Measurements from ENCODE around the gene GCNT1.
"Not testable (repeated sequence)": the region's sequence is repeated elsewhere in the genome, so short reads cannot be mapped to it uniquely, and the experiment has no call there.

GCNT1 gene

GRCh38 chr9:76426807-76427419 is 32.1 kb upstream of the GCNT1 start:
- Histone ChIP-seq H3K9me3 (ENCODE audit: insufficient read depth, low read length) (no peaks in the 10 kb centered on the region), H3K4me3 (ENCODE audit: low read length) (no peak overlapping the region), H2AFZ (ENCODE audit: low read depth, low read length) (no peak overlapping the region), H3K27ac (ENCODE audit: low read length) (no peak overlapping the region), H4K20me1 (ENCODE audit: insufficient read depth, low read length) (no peaks in the 10 kb centered on the region), H3K36me3 (replicated peaks; ENCODE audit: low read depth, low read length) (no peaks in the 10 kb centered on the region), H3K79me2 (ENCODE audit: low read length) (no peaks in the 10 kb centered on the region), H3K4me1 (ENCODE audit: low read length) (no peaks in the 10 kb centered on the region), H3K27me3 (ENCODE audit: low read depth, low read length) (peaks cover 2% of the 10 kb centered on the region; the same call in 1 of the 2 replicates), H3K4me2 (ENCODE audit: low read length) (no peak overlapping the region), H3K9ac (ENCODE audit: low read length) (no peak overlapping the region)
- TF ChIP-seq CTCF (IDR thresholded peaks at IDR 0.05; ENCODE audit: low read depth, low read length) (no peak), EZH2phosphoT487 (IDR thresholded peaks at IDR 0.05; ENCODE audit: low read depth) (no peak)

- peaks cover 13% of the 10 kb centered on the region; the same call in 1 of the 2 replicates for H3K27me3 ChIP-seq (ENCODE audit: low read depth, low read length)
- no peak overlapping the region for H3K9ac ChIP-seq (ENCODE audit: low read length)
- H2AFZ ChIP-seq (ENCODE audit: low read depth, low read length) = no peak overlapping the region
- H3K4me2 ChIP-seq (ENCODE audit: low read length) = no peak overlapping the region
- H3K9me3 ChIP-seq (ENCODE audit: insufficient read depth, low read length) = no peaks in the 10 kb centered on the region
- no peaks in the 10 kb centered on the region for H4K20me1 ChIP-seq (ENCODE audit: insufficient read depth, low read length)
- H3K4me1 ChIP-seq (ENCODE audit: low read length) = 0 out of 2 replicates have a peak, but pooled peaks cover 2% of the 10 kb centered on the region
- H3K4me3 ChIP-seq (ENCODE audit: low read length) = no peak overlapping the region
- no peaks in the 10 kb centered on the region for H3K36me3 ChIP-seq (replicated peaks; ENCODE audit: low read depth, low read length)
- no peak overlapping the region for H3K27ac ChIP-seq (ENCODE audit: low read length)
- H3K79me2 ChIP-seq (ENCODE audit: low read length) = no peaks in the 10 kb centered on the region
- no peak for TF ChIP-seq CTCF (IDR thresholded peaks at IDR 0.05; ENCODE audit: low read depth, low read length)
- no peak for TF ChIP-seq EZH2phosphoT487 (IDR thresholded peaks at IDR 0.05; ENCODE audit: low read depth)
Measured at GRCh38 chr9:76431601-76432000, 27.4 kb upstream of the GCNT1 start.

GRCh38 chr9:76433406-76433805 is 25.6 kb upstream of the GCNT1 start:
- Histone ChIP-seq H3K4me1 (ENCODE audit: low read length) (peaks cover 4% of the 10 kb centered on the region), H3K27ac (ENCODE audit: low read length) (no peak overlapping the region), H3K4me2 (ENCODE audit: low read length) (no peak overlapping the region), H4K20me1 (ENCODE audit: insufficient read depth, low read length) (no peaks in the 10 kb centered on the region), H3K9ac (ENCODE audit: low read length) (no peak overlapping the region), H3K4me3 (ENCODE audit: low read length) (no peak overlapping the region), H3K9me3 (ENCODE audit: insufficient read depth, low read length) (no peaks in the 10 kb centered on the region), H2AFZ (ENCODE audit: low read depth, low read length) (no peak overlapping the region), H3K27me3 (ENCODE audit: low read depth, low read length) (peaks cover 20% of the 10 kb centered on the region; the same call in 1 of the 2 replicates), H3K79me2 (ENCODE audit: low read length) (no peaks in the 10 kb centered on the region), H3K36me3 (replicated peaks; ENCODE audit: low read depth, low read length) (no peaks in the 10 kb centered on the region)
- TF ChIP-seq CTCF (IDR thresholded peaks at IDR 0.05; ENCODE audit: low read depth, low read length) (no peak), EZH2phosphoT487 (IDR thresholded peaks at IDR 0.05; ENCODE audit: low read depth) (no peak)

- Histone ChIP-seq H3K27ac (ENCODE audit: low read length) (no peak overlapping the region), H3K36me3 (replicated peaks; ENCODE audit: low read depth, low read length) (no peaks in the 10 kb centered on the region), H2AFZ (ENCODE audit: low read depth, low read length) (no peak overlapping the region), H3K9me3 (ENCODE audit: insufficient read depth, low read length) (no peaks in the 10 kb centered on the region), H3K79me2 (ENCODE audit: low read length) (no peaks in the 10 kb centered on the region), H3K9ac (ENCODE audit: low read length) (no peak overlapping the region), H3K4me1 (ENCODE audit: low read length) (peaks cover 8% of the 10 kb centered on the region), H3K4me3 (ENCODE audit: low read length) (no peak overlapping the region), H3K4me2 (ENCODE audit: low read length) (no peak overlapping the region), H4K20me1 (ENCODE audit: insufficient read depth, low read length) (no peaks in the 10 kb centered on the region), H3K27me3 (ENCODE audit: low read depth, low read length) (peaks cover 20% of the 10 kb centered on the region; the same call in 1 of the 2 replicates)
- TF ChIP-seq EZH2phosphoT487 (IDR thresholded peaks at IDR 0.05; ENCODE audit: low read depth) = no peak
- TF ChIP-seq CTCF (IDR thresholded peaks at IDR 0.05; ENCODE audit: low read depth, low read length) = no peak
Measured at GRCh38 chr9:76433836-76434235, 25.1 kb upstream of the GCNT1 start.

- H3K9ac ChIP-seq (ENCODE audit: low read length); H3K79me2 ChIP-seq (ENCODE audit: low read length); H3K9me3 ChIP-seq (ENCODE audit: insufficient read depth, low read length); H3K36me3 ChIP-seq (replicated peaks; ENCODE audit: low read depth, low read length); H3K4me2 ChIP-seq (ENCODE audit: low read length); H3K27ac ChIP-seq (ENCODE audit: low read length); H4K20me1 ChIP-seq (ENCODE audit: insufficient read depth, low read length); H3K4me3 ChIP-seq (ENCODE audit: low read length); H2AFZ ChIP-seq (ENCODE audit: low read depth, low read length): not testable (repeated sequence)
- Histone ChIP-seq H3K27me3 (ENCODE audit: low read depth, low read length) (peaks cover 18% of the 10 kb centered on the region; the same call in 1 of the 2 replicates), H3K4me1 (ENCODE audit: low read length) (peaks cover 17% of the 10 kb centered on the region)
Measured at GRCh38 chr9:76434897-76435296, 24.1 kb upstream of the GCNT1 start.

GRCh38 chr9:76437017-76437699 is 21.8 kb upstream of the GCNT1 start:
- H3K9me3 ChIP-seq (ENCODE audit: insufficient read depth, low read length); H3K9ac ChIP-seq (ENCODE audit: low read length); H2AFZ ChIP-seq (ENCODE audit: low read depth, low read length); H3K27ac ChIP-seq (ENCODE audit: low read length); H3K4me3 ChIP-seq (ENCODE audit: low read length); H3K4me2 ChIP-seq (ENCODE audit: low read length); H3K79me2 ChIP-seq (ENCODE audit: low read length); H4K20me1 ChIP-seq (ENCODE audit: insufficient read depth, low read length); H3K36me3 ChIP-seq (replicated peaks; ENCODE audit: low read depth, low read length): not testable (repeated sequence)
- Histone ChIP-seq H3K27me3 (ENCODE audit: low read depth, low read length) (peaks cover 24% of the 10 kb centered on the region; the same call in 1 of the 2 replicates), H3K4me1 (ENCODE audit: low read length) (peaks cover 26% of the 10 kb centered on the region)

Measured in OCI-LY3 (cell line).